ENCODE measurements around the gene TMEM92.
"Not testable (repeated sequence)": the region's sequence is repeated elsewhere in the genome, so short reads cannot be mapped to it uniquely, and the experiment has no call there.

DNA sequence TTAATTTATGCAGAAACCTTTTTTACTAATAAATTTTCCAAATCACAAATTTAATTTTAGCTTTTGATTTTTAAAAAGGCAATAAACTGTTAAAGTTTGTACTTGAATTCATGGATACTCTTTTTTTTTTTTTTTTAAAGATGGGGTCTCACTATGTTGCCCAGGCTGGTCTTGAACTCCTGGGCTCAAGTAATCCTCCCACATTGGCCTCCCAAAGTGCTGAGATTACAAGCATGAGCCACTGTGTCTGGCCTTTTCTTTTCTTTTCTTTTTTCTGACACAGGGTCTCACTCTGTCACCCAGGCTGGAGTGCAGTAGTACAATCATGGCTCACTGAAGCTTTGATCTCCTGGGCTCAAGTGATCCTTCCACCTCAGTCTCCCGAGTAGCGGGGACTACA, 42.4 kb downstream of the TMEM92 start:
- TF ChIP-seq EGR1 (IDR thresholded peaks at IDR 0.05; ENCODE audit: low read depth in 2 of 2); RAD21 (IDR thresholded peaks at IDR 0.05); FOXA1 (IDR thresholded peaks at IDR 0.05); NR2F2 (IDR thresholded peaks at IDR 0.05); ZBTB33 (IDR thresholded peaks at IDR 0.05); JUND (IDR thresholded peaks at IDR 0.05); REST (IDR thresholded peaks at IDR 0.05); GABPA (IDR thresholded peaks at IDR 0.05 in 1 of 2, conservative IDR thresholded peaks at IDR 0.05 in 1 of 2); HNF4G (IDR thresholded peaks at IDR 0.05); TAF1 (conservative IDR thresholded peaks at IDR 0.05): not testable (repeated sequence)
- TF ChIP-seq, protein P1, sequence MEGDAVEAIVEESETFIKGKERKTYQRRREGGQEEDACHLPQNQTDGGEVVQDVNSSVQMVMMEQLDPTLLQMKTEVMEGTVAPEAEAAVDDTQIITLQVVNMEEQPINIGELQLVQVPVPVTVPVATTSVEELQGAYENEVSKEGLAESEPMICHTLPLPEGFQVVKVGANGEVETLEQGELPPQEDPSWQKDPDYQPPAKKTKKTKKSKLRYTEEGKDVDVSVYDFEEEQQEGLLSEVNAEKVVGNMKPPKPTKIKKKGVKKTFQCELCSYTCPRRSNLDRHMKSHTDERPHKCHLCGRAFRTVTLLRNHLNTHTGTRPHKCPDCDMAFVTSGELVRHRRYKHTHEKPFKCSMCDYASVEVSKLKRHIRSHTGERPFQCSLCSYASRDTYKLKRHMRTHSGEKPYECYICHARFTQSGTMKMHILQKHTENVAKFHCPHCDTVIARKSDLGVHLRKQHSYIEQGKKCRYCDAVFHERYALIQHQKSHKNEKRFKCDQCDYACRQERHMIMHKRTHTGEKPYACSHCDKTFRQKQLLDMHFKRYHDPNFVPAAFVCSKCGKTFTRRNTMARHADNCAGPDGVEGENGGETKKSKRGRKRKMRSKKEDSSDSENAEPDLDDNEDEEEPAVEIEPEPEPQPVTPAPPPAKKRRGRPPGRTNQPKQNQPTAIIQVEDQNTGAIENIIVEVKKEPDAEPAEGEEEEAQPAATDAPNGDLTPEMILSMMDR (IDR thresholded peaks at IDR 0.05; ENCODE audit: low read depth, low read length, missing input control): not testable (repeated sequence)
- TF ChIP-seq, protein P2, sequence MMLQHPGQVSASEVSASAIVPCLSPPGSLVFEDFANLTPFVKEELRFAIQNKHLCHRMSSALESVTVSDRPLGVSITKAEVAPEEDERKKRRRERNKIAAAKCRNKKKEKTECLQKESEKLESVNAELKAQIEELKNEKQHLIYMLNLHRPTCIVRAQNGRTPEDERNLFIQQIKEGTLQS (IDR thresholded peaks at IDR 0.05): not testable (repeated sequence)
- TF ChIP-seq, protein P3, sequence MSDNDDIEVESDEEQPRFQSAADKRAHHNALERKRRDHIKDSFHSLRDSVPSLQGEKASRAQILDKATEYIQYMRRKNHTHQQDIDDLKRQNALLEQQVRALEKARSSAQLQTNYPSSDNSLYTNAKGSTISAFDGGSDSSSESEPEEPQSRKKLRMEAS (IDR thresholded peaks at IDR 0.05): not testable (repeated sequence)

Data from liver (tissue), 3 donors.